ENCODE results near the gene POM121C.
"Not testable (repeated sequence)": the region's sequence is repeated elsewhere in the genome, so short reads cannot be mapped to it uniquely, and the experiment has no call there.

DNA sequence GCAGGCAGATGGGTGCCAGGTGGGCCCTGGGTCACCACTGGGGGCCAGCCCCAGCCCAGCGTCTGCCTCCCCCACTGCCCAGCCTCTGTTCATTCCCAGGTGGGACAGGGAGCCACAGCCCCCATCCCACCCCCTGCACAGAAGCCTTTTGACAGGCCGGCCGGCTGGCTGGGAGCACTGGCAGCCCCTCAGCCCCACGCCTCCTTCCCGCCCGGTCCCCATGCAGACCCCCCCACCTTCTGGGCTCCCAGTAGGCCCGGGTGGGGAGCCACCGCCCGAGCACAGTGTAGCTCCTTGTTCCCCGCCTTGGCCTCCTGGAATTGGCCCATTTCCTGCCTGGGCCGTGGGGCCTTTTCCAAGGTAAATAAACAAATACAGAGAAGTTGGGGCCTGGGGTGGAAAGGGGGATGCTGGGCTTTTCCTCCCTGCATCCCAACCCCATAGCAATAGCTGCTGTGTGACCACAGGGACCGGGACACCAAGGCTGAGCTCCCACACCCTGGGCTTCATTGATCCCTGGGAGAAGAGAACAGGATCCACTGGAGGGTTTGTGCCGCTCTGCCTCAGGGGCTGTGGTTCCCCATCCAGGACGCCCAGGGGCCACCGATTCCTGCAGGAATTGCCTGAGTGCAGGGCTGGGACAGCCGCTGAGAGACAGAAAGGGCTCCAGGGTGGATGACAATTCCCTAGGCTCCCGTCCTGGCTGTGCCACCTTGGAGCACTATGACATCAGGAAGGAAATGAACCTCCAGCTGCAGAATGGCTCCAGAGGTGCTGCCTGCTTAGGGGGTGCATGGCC lies 111.4 kb downstream of the POM121C start:
- TF ChIP-seq, protein P1, sequence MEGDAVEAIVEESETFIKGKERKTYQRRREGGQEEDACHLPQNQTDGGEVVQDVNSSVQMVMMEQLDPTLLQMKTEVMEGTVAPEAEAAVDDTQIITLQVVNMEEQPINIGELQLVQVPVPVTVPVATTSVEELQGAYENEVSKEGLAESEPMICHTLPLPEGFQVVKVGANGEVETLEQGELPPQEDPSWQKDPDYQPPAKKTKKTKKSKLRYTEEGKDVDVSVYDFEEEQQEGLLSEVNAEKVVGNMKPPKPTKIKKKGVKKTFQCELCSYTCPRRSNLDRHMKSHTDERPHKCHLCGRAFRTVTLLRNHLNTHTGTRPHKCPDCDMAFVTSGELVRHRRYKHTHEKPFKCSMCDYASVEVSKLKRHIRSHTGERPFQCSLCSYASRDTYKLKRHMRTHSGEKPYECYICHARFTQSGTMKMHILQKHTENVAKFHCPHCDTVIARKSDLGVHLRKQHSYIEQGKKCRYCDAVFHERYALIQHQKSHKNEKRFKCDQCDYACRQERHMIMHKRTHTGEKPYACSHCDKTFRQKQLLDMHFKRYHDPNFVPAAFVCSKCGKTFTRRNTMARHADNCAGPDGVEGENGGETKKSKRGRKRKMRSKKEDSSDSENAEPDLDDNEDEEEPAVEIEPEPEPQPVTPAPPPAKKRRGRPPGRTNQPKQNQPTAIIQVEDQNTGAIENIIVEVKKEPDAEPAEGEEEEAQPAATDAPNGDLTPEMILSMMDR (IDR thresholded peaks at IDR 0.05; ENCODE audit: low read length): not testable (repeated sequence)
- not testable (repeated sequence) for TF ChIP-seq EZH2 (IDR thresholded peaks at IDR 0.05; ENCODE audit: borderline replicate concordance, low read length)

Data from OCI-LY1 (cell line).